IMR-90 (cell line): ENCODE data around the gene BCL2. TPM values are rescaled to one million over a fixed set of nuclear protein-coding genes. Genes with fewer than 3 reads are reported as not detected.

Experiments used
- ATAC-seq: fragments of 200-7000 bp; cut with Tn5 transposase; 2 replicates; pipeline ENCODE4 v1.9.1; 2020; ENCODE audit warnings: low read depth, mild to moderate bottlenecking, moderate library complexity
- BruUV-seq: library from RNA; stranded (reverse); fragments of 400-500 nt; replicated peaks from 2 replicates; lab custom pipeline; 2021; lab: Mats Ljungman, UMichigan
- CTCF ChIA-PET: fragments of 300-600 bp; formaldehyde crosslinking; extraction: SDS; loops from one replicate; lab custom pipeline; 2021; ENCODE audit warnings: antibody characterized with exemption; lab: Yijun Ruan, JAX
- POLR2A ChIA-PET: fragments of 300-600 bp; sonication (Branson Sonifier 250); formaldehyde crosslinking; loops from one replicate; lab custom pipeline; 2022; ENCODE audit warnings: antibody characterized with exemption; ENCODE audit not compliant: unreplicated experiment; lab: Charles Lee
- DNase-seq: peaks from one replicate; pipeline ENCODE4 v3.0.0; 2013
- H2AFZ ChIP-seq: replicated peaks from 2 replicates; pipeline ENCODE3; 2013; ENCODE audit warnings: low read length, mild to moderate bottlenecking; ENCODE audit not compliant: poor library complexity
- H2AK5ac ChIP-seq: 2 replicates; pipeline ENCODE4 v1.6.1; 2013; ENCODE audit warnings: low read depth, low read length, inconsistent platforms
- H2AK9ac ChIP-seq: replicated peaks from 2 replicates; pipeline ENCODE3; 2013; ENCODE audit warnings: mild to moderate bottlenecking, low read depth, low read length, moderate library complexity; ENCODE audit not compliant: poor library complexity
- H2BK120ac ChIP-seq: 2 replicates; pipeline ENCODE4 v1.6.1; 2013; ENCODE audit warnings: low read depth, low read length, inconsistent platforms
- H2BK15ac ChIP-seq: 3 replicates; pipeline ENCODE4 v1.6.1; 2013; ENCODE audit warnings: low read depth, low read length, inconsistent platforms
- H2BK20ac ChIP-seq: 2 replicates; pipeline ENCODE4 v1.6.1; 2013; ENCODE audit warnings: low read depth, mild to moderate bottlenecking, inconsistent platforms, low read length, moderate library complexity
- H2BK5ac ChIP-seq: 2 replicates; pipeline ENCODE4 v1.6.1; 2013; ENCODE audit warnings: mild to moderate bottlenecking, low read depth, low read length, inconsistent platforms; ENCODE audit not compliant: poor library complexity, severe bottlenecking
- H3K14ac ChIP-seq: replicated peaks from 2 replicates; pipeline ENCODE4 v1.6.1; 2013; ENCODE audit warnings: low read depth, low read length, inconsistent platforms
- H3K18ac ChIP-seq: 2 replicates; pipeline ENCODE4 v1.6.1; 2013; ENCODE audit warnings: low read depth, low read length, control low read depth
- H3K23ac ChIP-seq: 2 replicates; pipeline ENCODE4 v1.6.1; 2013; ENCODE audit warnings: low read depth, low read length, inconsistent platforms
- H3K27ac ChIP-seq: 2 replicates; pipeline ENCODE4 v1.5.1; 2013; ENCODE audit warnings: mild to moderate bottlenecking, control low read depth, low read length; ENCODE audit not compliant: insufficient read depth
- H3K27me3 ChIP-seq: 2 replicates; pipeline ENCODE4 v1.6.1; 2013; ENCODE audit warnings: low read length; ENCODE audit not compliant: control insufficient read depth, insufficient read depth
- H3K36me3 ChIP-seq: 2 replicates; pipeline ENCODE4 v1.6.1; 2013; ENCODE audit warnings: low read length, mixed read lengths; ENCODE audit not compliant: control insufficient read depth, insufficient read depth
- H3K4ac ChIP-seq: 2 replicates; pipeline ENCODE4 v1.6.1; 2013; ENCODE audit warnings: low read depth, low read length, inconsistent platforms
- H3K4me1 ChIP-seq: 2 replicates; pipeline ENCODE4 v1.6.1; 2013; ENCODE audit warnings: low read length, mixed read lengths; ENCODE audit not compliant: control insufficient read depth, insufficient read depth
- H3K4me2 ChIP-seq: 2 replicates; pipeline ENCODE4 v1.6.1; 2013; ENCODE audit warnings: low read depth, mild to moderate bottlenecking, control low read depth, low read length, moderate library complexity
- H3K4me3 ChIP-seq: 2 replicates; pipeline ENCODE4 v1.5.1; 2013; ENCODE audit warnings: low read depth, mild to moderate bottlenecking, control low read depth, low read length, moderate library complexity; ENCODE audit not compliant: insufficient read depth
- H3K56ac ChIP-seq: 2 replicates; pipeline ENCODE4 v1.6.1; 2013; ENCODE audit warnings: low read length, inconsistent platforms; ENCODE audit not compliant: insufficient read depth; ENCODE audit errors: extremely low read depth
- H3K79me1 ChIP-seq, 2 experiments: 2 replicates each; pipeline ENCODE4 v1.6.1; 2013; ENCODE audit warnings: low read length in 2 of 2, inconsistent platforms in 1 of 2, low read depth in 1 of 2
- H3K9ac ChIP-seq: 2 replicates; pipeline ENCODE4 v1.6.1; 2013; ENCODE audit warnings: low read depth, low read length, control low read depth
- H3K9me1 ChIP-seq: 2 replicates; pipeline ENCODE4 v1.6.1; 2013; ENCODE audit warnings: low read length, inconsistent platforms; ENCODE audit not compliant: insufficient read depth
- H3K9me3 ChIP-seq: 2 replicates; pipeline ENCODE4 v1.6.1; 2013; ENCODE audit warnings: low read length; ENCODE audit not compliant: control insufficient read depth, insufficient read depth
- H4K20me1 ChIP-seq: 2 replicates; pipeline ENCODE4 v1.6.1; 2013; ENCODE audit warnings: low read length, inconsistent platforms; ENCODE audit not compliant: insufficient read depth
- H4K5ac ChIP-seq: 2 replicates; pipeline ENCODE4 v1.6.1; 2013; ENCODE audit warnings: mild to moderate bottlenecking, low read depth, low read length, control low read depth
- H4K8ac ChIP-seq, 2 experiments: 2 replicates each; pipeline ENCODE4 v1.6.1; 2013; ENCODE audit warnings: low read depth in 2 of 2, low read length in 2 of 2, control low read depth in 1 of 2, inconsistent platforms in 1 of 2
- H4K91ac ChIP-seq: 2 replicates; pipeline ENCODE4 v1.6.1; 2013; ENCODE audit warnings: low read depth, low read length, inconsistent platforms; ENCODE audit not compliant: insufficient read depth
- CEBPB ChIP-seq: IDR thresholded peaks from 2 replicates; pipeline ENCODE4 v1.6.1; 2012; ENCODE audit warnings: low read depth, low read length, improper control_type of control experiment
- CHD1 ChIP-seq: IDR thresholded peaks from 2 replicates; pipeline ENCODE4 v1.6.1; 2012; ENCODE audit warnings: low read depth, low read length, improper control_type of control experiment
- ELK1 ChIP-seq: fragments of 150-350 bp; IDR thresholded peaks from 2 replicates; pipeline ENCODE4 v1.6.1; 2016; ENCODE audit warnings: low read depth, mild to moderate bottlenecking, low read length, moderate library complexity, borderline replicate concordance
- FOS ChIP-seq: fragments of 150-350 bp; IDR thresholded peaks from 2 replicates; pipeline ENCODE4 v1.6.1; 2016; ENCODE audit warnings: low read depth, low read length
- MXI1 ChIP-seq: IDR thresholded peaks from 2 replicates; pipeline ENCODE4 v1.6.1; 2012; ENCODE audit warnings: low read depth, mild to moderate bottlenecking, low read length, moderate library complexity, borderline replicate concordance
- NFE2L2 ChIP-seq: fragments of 150-350 bp; IDR thresholded peaks from 2 replicates; pipeline ENCODE4 v1.6.1; 2016; ENCODE audit warnings: low read depth, mild to moderate bottlenecking, low read length
- RAD21 ChIP-seq: IDR thresholded peaks from 2 replicates; pipeline ENCODE4 v1.6.1; 2012; ENCODE audit warnings: low read length, improper control_type of control experiment
- RFX5 ChIP-seq: IDR thresholded peaks from 2 replicates; pipeline ENCODE4 v1.8.0; 2012; ENCODE audit warnings: low read depth, mild to moderate bottlenecking, low read length, moderate library complexity
- WGBS, 2 experiments: methylation state at CpG; one replicate each; pipeline versions ENCODE4 v1.1.5 to v1.1.7; 2013; ENCODE audit warnings: missing lambda C conversion rate in 2 of 2; ENCODE audit not compliant: insufficient read length in 1 of 2; ENCODE audit errors: extremely low coverage in 2 of 2; 5-methylcytosine and 5-hydroxymethylcytosine counted together
- dilution Hi-C: fragments of 300-500 bp; cut with HindIII; formaldehyde crosslinking; loops from one replicate; pipeline ENCODE4 v1.14.3; 2018; ENCODE audit warnings: low sequenced_read_pairs; ENCODE audit not compliant: unreplicated experiment
- in situ Hi-C: fragments of 300-500 bp; cut with MboI; formaldehyde crosslinking; loops from 3 replicates; pipeline ENCODE4 v1.14.3; 2019; ENCODE audit warnings: low sequenced_read_pairs, inconsistent platforms, mixed read lengths
- intact Hi-C: fragments of 100-400 bp; cut with micrococcal nuclease; formaldehyde crosslinking; loops from 2 replicates; pipeline ENCODE4 v1.10.0; 2022
- polyA plus RNA-seq, 3 experiments: library from polyadenylated mRNA; depleted of rRNA; stranded (reverse); fragments of >200 nt; gene quantifications; 2 replicates each; pipeline ENCODE4 v1.2.3, GENCODE V29; 2012; ENCODE audit warnings: low replicate concordance in 1 of 3
- total RNA-seq: library from RNA; depleted of rRNA; stranded (reverse); fragments of >200 nt; gene quantifications from 2 replicates; pipeline ENCODE4 v1.2.3, GENCODE V29; 2012

BCL2 gene
- total and polyA plus RNA-seq, 2 of the 4 experiments (the other 2 are of a cell fraction), result 0.24 to 0.54 TPM

DNA sequence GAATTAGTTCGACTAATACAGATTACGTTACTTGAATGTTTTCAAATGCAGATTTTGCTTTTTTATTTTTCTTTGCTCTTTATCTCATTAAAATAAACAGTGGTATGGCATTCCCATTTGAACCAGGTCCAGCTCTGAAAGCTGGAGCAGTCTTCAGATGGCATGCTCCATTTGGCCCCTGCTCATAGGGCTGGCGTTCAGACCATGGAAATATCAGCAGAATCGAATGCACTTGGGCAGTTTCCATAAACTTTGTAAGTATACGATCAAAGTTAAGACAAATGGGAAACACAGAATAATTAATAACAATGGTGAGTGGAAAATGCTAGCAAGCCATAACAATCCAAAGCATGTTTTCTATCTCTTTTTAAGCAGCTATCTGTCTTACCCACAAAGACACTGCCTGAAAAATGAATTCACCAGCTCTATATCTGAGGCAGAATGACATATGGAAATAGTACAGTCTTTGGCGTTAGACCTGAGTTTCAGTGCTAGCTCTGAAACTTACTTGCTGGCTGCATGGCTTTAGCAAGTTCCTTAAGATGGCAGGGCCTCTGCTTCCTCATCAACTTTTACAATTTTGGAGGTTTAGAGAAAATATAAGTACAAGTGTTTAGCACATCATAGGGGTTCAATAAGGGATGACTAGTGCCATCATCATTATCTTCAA is 131.6 kb downstream of the BCL2 start:
- Histone ChIP-seq H3K4me3 (no peak overlapping the region), H3K27ac (no peak overlapping the region), H4K91ac (no peak overlapping the region), H2AK5ac (no peak overlapping the region), H4K20me1 (no peaks in the 10 kb centered on the region), H4K5ac (no peak overlapping the region), H3K79me1 (no peaks in the 10 kb centered on the region), H3K56ac (no peak overlapping the region), H2BK20ac (peak overlapping the region; percentile 16; the same call in 1 of the 2 replicates), H3K36me3 (no peaks in the 10 kb centered on the region), H3K18ac (no peak overlapping the region), H3K4ac (no peak overlapping the region), H2BK120ac (no peak overlapping the region), H2BK15ac (no peak overlapping the region), H3K23ac (0 out of 2 replicates have a peak overlapping the region, but pooled peaks have one; percentile 33), H2BK5ac (no peak overlapping the region), H2AK9ac (no peak overlapping the region), H3K9me3 (no peaks in the 10 kb centered on the region), H4K8ac (no peak overlapping the region), H3K9me1 (no peaks in the 10 kb centered on the region; the same call in 1 of the 2 replicates), H2AFZ (no peak overlapping the region), H3K4me2 (no peak overlapping the region), H3K4me1 (no peaks in the 10 kb centered on the region; the same call in 1 of the 2 replicates), H3K27me3 (peaks cover 11% of the 10 kb centered on the region), H3K14ac (no peak overlapping the region), H3K9ac (no peak overlapping the region)
- in situ Hi-C loops, result no loop called here
- DNase-seq (no peak), ATAC-seq (no peak)
- dilution Hi-C loops, result no loop called here
- TF ChIP-seq MXI1 (no peak), FOS (no peak), RAD21 (no peak), CEBPB (no peak), NFE2L2 (no peak), ELK1 (no peak), CHD1 (no peak), RFX5 (no peak)
- no TSS peak for BruUV-seq
- ChIA-PET POLR2A (no interaction called here), CTCF (interaction anchor here (1.1 kb wide), 1 partner anchor 8 kb away, joined by 4 read pairs; no protein-coding TSS in a partner anchor)
- intact Hi-C loops, result no loop called here
- WGBS, 2 experiments, result no CpG with 5 or more reads among the region's 6 CpGs
